GM12874 (cell line): Measurements from ENCODE around the gene CHRM5.

ENCODE experiments used
- TF ChIP-seq, protein P1 (sequence below): IDR thresholded peaks from 2 replicates; pipeline ENCODE4 v1.5.1; 2011; ENCODE audit warnings: low read depth, mild to moderate bottlenecking, control low read depth, low read length, moderate library complexity; ENCODE audit not compliant: insufficient read depth

Gene CHRM5

DNA sequence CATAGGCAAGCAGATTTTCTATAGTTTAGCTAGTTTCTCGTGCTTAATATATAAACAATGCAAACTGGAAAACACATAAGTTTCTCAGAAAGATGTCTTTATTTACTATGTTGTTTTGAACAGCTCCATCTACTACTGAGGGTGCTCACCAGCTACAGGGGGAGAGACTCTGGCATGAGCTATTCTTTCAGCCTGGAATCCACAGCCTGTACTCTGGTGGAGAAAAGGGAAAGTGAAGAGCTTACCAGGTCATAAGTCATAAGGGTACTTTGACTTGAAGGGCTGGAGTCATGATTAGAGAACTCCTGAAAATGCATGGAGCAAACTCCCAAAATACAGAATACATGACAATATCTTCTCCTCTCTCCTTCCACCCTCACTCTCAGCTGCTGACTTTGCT lies 75.1 kb downstream of the CHRM5 start:
- TF ChIP-seq, protein P1, sequence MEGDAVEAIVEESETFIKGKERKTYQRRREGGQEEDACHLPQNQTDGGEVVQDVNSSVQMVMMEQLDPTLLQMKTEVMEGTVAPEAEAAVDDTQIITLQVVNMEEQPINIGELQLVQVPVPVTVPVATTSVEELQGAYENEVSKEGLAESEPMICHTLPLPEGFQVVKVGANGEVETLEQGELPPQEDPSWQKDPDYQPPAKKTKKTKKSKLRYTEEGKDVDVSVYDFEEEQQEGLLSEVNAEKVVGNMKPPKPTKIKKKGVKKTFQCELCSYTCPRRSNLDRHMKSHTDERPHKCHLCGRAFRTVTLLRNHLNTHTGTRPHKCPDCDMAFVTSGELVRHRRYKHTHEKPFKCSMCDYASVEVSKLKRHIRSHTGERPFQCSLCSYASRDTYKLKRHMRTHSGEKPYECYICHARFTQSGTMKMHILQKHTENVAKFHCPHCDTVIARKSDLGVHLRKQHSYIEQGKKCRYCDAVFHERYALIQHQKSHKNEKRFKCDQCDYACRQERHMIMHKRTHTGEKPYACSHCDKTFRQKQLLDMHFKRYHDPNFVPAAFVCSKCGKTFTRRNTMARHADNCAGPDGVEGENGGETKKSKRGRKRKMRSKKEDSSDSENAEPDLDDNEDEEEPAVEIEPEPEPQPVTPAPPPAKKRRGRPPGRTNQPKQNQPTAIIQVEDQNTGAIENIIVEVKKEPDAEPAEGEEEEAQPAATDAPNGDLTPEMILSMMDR = no peak

DNA sequence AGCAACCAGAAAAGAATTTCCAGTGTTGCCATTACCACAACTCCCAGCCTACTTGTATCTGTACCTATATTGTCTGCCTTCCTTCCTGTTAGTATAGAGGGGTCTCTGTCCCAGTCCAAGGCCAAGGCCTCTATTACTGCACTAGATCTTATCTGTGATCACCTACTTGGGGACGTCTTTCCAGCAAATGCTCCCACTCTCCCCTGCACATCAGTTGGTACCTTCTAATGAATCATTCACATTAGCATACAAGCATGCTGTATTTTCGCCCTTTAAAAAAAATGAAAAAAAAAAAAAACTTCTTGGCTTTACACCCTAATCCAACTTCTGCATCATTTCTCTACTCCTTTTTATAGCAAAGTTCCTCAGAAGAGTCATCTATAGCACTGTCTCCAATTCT lies 75.5 kb downstream of the CHRM5 start:
- TF ChIP-seq, protein P1 = no peak

DNA sequence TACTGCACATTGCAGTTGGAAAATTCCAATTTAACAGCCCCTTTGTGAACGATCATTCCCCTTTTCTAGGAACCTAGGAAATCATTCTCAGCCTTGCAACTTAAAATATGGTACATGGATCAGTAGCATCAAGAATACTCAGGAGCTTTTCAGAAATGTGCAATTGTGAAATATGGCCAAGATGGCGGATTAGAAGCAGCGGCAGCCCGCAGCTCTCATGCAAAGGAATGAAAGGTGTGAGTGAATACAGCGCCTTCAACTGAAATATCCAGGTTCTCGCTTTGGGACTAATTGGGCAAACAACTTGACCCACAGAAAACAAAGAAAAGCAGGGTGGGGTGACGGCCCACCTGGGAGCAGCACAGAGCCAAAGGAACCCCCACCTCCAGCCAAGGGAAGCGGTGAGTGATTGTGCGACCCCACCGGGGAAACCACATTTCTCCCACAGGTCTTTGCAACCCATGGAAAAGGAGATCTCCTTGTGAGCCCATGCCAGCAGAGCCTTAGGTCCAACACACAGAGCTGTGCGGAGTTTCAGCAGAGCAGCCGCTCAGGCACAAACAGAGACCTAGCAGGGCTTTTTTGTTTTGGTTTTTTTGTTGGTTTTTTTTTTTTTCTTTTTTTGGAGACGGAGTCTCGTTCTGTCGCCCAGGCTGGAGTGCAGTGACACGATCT lies 78.3 kb downstream of the CHRM5 start:
- TF ChIP-seq, protein P1 = no peak

DNA sequence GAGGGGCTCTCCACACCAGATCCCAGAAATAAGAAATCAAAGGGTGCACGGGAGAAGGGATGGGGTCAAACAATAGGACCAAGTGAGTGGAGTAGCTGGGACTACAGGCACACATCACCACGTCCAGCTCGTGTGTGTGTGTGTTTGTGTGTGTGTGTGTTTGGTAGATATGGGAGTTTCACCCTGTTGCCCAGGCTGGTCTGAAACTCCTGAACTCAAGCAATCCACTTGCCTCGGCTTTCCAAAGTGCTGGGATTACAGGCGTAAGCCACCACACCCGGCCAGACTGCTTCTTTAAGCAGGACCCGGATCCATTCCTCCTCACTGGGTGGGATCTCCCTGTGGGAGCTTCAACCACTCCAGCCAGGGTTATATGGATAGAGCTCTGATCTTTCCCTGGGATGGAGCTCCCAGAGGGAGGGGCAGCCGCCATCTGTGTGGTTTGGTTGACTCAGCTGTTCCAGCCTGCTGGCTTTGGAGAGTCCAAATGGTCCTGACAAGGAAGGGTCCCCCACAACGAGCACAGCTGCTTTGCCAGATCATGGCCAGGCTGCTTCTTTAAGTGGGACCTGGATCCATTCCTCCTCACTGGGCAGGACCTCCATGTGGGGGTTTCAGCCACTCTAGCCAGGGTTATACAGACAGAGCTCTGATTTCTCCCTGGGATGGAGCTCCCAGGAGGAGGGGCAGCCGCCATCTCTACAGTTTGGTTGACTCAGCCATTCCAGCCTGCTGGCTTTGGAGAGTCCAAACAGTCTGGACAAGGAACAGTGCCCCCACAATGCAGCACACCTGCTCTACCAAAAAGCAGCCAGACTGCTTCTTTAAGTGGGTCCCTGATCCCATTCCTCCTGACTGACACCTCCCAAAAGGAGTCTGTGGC lies 79.8 kb downstream of the CHRM5 start:
- TF ChIP-seq, protein P1 = no peak

DNA sequence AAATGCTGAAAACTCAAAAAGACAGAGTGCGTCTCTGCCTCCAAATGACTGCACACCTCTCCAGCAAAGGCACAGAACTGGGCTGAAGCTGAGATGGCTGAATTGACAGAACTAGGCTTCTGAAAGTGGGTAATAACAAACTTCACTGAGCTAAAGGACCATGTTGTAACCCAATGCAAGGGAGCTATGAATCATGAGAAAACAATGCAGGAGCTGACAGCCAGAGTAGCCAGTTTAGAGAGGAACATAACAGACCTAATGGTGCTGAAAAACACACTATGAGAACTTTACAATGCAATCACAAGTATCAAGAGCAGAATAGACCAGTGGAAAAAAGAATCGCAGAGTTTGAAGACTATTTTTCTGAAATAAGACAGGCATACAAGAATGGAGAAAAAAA lies 80.8 kb downstream of the CHRM5 start:
- TF ChIP-seq, protein P1 = no peak

DNA sequence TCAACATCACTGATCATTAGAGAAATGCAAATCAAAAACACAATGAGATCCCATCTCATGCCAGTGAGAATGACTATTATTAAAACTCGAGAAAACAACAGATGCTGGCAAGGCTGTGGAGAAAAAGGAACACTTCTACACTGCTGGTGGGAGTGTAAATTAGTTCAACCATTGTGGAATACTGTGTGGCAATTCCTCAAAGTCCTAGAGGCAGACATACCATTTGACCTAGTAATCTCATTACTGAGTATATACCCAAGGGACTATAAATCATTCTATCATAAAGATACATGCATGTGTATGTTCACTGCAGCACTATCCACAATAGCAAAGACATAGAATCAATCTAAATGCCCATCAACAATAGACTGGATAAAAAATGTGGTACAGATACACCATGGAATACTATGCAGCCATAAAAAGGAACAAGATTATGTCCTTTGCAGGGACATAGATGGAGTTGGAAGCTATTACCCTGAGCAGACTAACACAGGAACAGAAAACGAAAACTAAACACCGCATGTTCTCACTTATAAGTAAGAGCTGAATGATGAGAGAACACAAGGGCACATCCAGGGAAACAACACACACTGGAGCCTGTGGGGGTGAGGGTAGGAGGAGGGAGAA lies 85.9 kb downstream of the CHRM5 start:
- TF ChIP-seq, protein P1 = no peak
